HEK293T (cell line): ENCODE measurements around the gene CFAP92.
"Not testable (repeated sequence)": the region's sequence is repeated elsewhere in the genome, so short reads cannot be mapped to it uniquely, and the experiment has no call there.

Experiments used
- CTCF ChIA-PET: fragments of 350-600 bp; formaldehyde crosslinking; extraction: SDS; loops from one replicate; lab custom pipeline; 2021; ENCODE audit warnings: antibody characterized with exemption, inconsistent platforms; lab: Yijun Ruan, JAX
- POLR2A ChIA-PET: fragments of 350-600 bp; formaldehyde crosslinking; extraction: SDS; loops from one replicate; lab custom pipeline; 2020; ENCODE audit warnings: antibody characterized with exemption, inconsistent platforms; lab: Yijun Ruan, JAX
- DNase-seq: peaks from one replicate; pipeline ENCODE4 v3.0.0; 2012; ENCODE audit warnings: mixed read lengths; ENCODE audit errors: extremely low spot score
- ARNT ChIP-seq: fragments of 450-650 bp; IDR thresholded peaks from 2 replicates; pipeline ENCODE4 v1.6.1; 2017; ENCODE audit warnings: mild to moderate bottlenecking
- BHLHE40 ChIP-seq: fragments of 450-650 bp; IDR thresholded peaks from 2 replicates; pipeline ENCODE4 v1.6.1; 2016; ENCODE audit warnings: mild to moderate bottlenecking, moderate library complexity, borderline replicate concordance
- CTBP1 ChIP-seq: fragments of 450-650 bp; IDR thresholded peaks from 2 replicates; pipeline ENCODE4 v1.6.1; 2016; ENCODE audit warnings: borderline replicate concordance
- ELF4 ChIP-seq: fragments of 450-650 bp; IDR thresholded peaks from 2 replicates; pipeline ENCODE4 v1.6.1; 2017; ENCODE audit warnings: antibody characterized with exemption
- FOXA1 ChIP-seq: fragments of 450-650 bp; IDR thresholded peaks from 2 replicates; pipeline ENCODE4 v1.6.1; 2016; ENCODE audit warnings: mild to moderate bottlenecking
- FOXK2 ChIP-seq: fragments of 450-650 bp; IDR thresholded peaks from 2 replicates; pipeline ENCODE4 v1.6.1; 2016; ENCODE audit warnings: mild to moderate bottlenecking
- FOXM1 ChIP-seq: fragments of 450-650 bp; IDR thresholded peaks from 2 replicates; pipeline ENCODE4 v1.6.1; 2017; ENCODE audit warnings: mild to moderate bottlenecking, borderline replicate concordance
- HDGF ChIP-seq: fragments of 450-650 bp; IDR thresholded peaks from 2 replicates; pipeline ENCODE4 v1.6.1; 2017; ENCODE audit warnings: antibody characterized with exemption, borderline replicate concordance
- L3MBTL2 ChIP-seq: fragments of 450-650 bp; conservative IDR thresholded peaks from 2 replicates; pipeline ENCODE4 v1.6.1; 2016; ENCODE audit warnings: mild to moderate bottlenecking
- LEF1 ChIP-seq: fragments of 450-650 bp; IDR thresholded peaks from 2 replicates; pipeline ENCODE4 v1.6.1; 2017; ENCODE audit warnings: mild to moderate bottlenecking, borderline replicate concordance
- NFRKB ChIP-seq: fragments of 450-650 bp; IDR thresholded peaks from 2 replicates; pipeline ENCODE4 v1.6.1; 2016; ENCODE audit warnings: mild to moderate bottlenecking, moderate library complexity
- PKNOX1 ChIP-seq: fragments of 450-650 bp; IDR thresholded peaks from 2 replicates; pipeline ENCODE4 v1.6.1; 2016
- SP1 ChIP-seq: fragments of 450-650 bp; IDR thresholded peaks from 2 replicates; pipeline ENCODE4 v1.6.1; 2017
- SUZ12 ChIP-seq: fragments of 450-650 bp; IDR thresholded peaks from 2 replicates; pipeline ENCODE4 v1.6.1; 2016; ENCODE audit warnings: mild to moderate bottlenecking
- TARDBP ChIP-seq: fragments of 450-650 bp; IDR thresholded peaks from 2 replicates; pipeline ENCODE4 v1.6.1; 2016
- ZNF384 ChIP-seq: fragments of 450-650 bp; IDR thresholded peaks from 2 replicates; pipeline ENCODE4 v1.6.1; 2016

The CFAP92 gene

GRCh38 chr3:128933213-128933921, 60.5 kb downstream of the CFAP92 start:
- no peak for TF ChIP-seq L3MBTL2
- no peak for TF ChIP-seq FOXK2
- TF ChIP-seq ELF4 = no peak
- TF ChIP-seq SUZ12 = no peak
- TF ChIP-seq PKNOX1 = no peak
- TF ChIP-seq FOXM1 = no peak
- TF ChIP-seq HDGF = no peak
- TF ChIP-seq NFRKB = no peak
- TF ChIP-seq SP1 = no peak
- no peak for DNase-seq
- ChIA-PET POLR2A (interaction anchor here (1.5 kb wide), 1 partner anchor 54 kb away, joined by 3 read pairs; the partner anchor contains the start of gene ACAD9), CTCF (no interaction called here)

DNA sequence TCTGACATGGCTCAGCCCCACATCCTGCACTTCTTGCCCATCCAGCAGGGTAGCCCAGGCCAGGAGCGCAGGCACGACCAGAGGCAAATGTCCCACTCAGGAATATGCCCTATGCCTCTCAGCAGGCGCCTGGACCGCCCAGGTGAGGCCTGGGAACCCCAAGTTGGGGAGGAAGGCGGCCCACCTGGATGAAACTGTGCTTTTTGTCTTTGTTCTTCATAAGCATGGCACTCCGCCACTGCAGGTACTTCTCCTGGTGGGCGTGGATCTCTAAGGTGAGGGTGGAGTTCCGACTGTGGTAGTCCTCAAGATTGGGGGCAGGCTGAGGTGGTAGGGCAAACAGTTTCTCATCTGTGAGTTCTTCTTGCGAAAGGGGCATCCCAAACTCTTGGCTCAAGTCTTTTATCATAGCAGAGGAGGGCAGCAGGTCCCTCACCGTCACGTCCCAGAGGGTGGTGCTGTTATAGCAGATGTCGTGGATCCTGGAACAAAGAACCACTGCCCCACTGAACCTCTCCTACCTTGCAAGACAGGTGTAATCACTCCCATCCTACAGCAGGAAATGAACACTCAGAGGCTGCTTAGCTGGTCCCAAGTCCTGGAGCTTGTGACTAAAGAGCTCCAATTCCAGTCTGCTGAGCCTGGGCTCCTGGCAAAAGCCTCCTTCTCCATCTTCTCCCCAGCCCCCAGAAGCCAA, 61.2 kb downstream of the CFAP92 start:
- CTCF ChIA-PET = no interaction called here

DNA sequence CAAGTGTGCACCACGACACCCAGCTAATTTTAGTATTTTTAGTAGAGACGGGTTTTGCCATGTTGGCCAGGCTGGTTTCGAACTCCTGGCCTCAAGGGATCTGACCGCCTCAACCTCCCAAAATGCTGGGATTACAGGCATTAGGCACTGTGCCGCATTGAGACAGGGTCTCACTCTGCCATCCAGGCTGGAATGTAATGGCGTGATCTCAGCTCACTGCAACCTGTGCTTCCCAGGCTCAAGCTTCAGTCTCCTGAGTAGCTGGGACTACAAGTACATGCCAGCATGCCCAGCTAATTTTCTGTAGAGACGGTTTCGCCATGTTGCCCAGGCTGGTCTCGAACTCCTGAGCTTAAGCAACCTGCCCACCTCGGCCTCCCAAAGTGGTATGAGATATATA, 62.8 kb downstream of the CFAP92 start:
- TF ChIP-seq PKNOX1 (no peak), ELF4 (no peak), SP1 (no peak), FOXK2 (no peak), FOXA1 (no peak), SUZ12 (no peak), TARDBP (no peak), LEF1 (no peak)
- POLR2A ChIA-PET = no interaction called here
- CTCF ChIA-PET = no interaction called here
- DNase-seq = no peak

More for the DNA sequence above, 61.2 kb downstream of the CFAP92 start:
- POLR2A ChIA-PET = no interaction called here
- TF ChIP-seq LEF1 = no peak
- no peak for TF ChIP-seq BHLHE40
- no peak for TF ChIP-seq L3MBTL2
- no peak for TF ChIP-seq ELF4
- no peak for TF ChIP-seq HDGF
- TF ChIP-seq SUZ12 = no peak
- TF ChIP-seq SP1 = no peak
- TF ChIP-seq NFRKB = no peak
- DNase-seq = no peak

DNA sequence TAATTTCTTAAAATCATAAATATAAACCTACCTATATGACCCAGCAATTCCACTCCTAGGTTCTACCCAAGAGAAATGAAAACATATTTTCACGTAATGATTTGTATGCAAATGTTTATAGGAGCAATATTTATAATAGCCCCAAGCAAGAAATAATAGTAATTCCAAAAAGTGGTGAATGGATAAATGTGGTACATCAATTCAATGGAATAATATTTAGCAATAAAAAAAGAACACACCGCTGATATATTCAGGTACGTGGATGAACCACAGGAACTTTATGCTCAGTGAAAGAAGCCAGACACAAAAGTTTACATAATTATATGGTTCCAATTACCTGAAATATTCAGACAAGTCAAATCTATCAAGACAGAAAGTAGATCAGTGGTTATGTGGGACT, 64.5 kb downstream of the CFAP92 start:
- DNase-seq = no peak
- CTCF ChIA-PET = no interaction called here
- no peak for TF ChIP-seq TARDBP
- no peak for TF ChIP-seq FOXM1
- no peak for TF ChIP-seq FOXA1
- TF ChIP-seq SUZ12 = no peak
- no peak for TF ChIP-seq PKNOX1
- TF ChIP-seq CTBP1 = no peak
- no peak for TF ChIP-seq LEF1
- POLR2A ChIA-PET = no interaction called here

DNA sequence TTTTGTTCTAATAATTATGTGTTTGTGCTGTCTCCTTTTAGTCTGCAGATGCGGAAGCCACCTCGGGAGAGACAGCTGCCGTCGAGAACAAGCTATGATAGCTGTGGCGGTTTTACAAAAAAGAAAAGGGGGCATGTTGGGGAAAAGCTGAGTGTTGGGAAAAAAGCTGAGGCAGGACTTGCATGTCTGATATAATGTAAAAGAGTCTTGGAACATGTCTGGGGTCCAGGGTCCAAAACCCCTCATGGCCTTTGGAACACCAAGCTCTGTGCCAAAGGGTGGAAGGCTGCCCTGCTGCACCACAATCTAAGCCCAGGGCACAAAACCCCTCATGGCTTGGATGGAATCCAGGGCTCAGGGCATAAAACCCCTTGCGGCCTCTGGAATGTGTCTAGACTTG, 69.9 kb downstream of the CFAP92 start:
- DNase-seq, POLR2A ChIA-PET: not testable (repeated sequence)
- CTCF ChIA-PET = interaction anchor here (1.0 kb wide), 1 partner anchor 11 kb away, joined by 3 read pairs; no protein-coding TSS in a partner anchor

- ChIA-PET CTCF (interaction anchor here (1.0 kb wide), 1 partner anchor 12 kb away, joined by 3 read pairs; no protein-coding TSS in a partner anchor), POLR2A (interaction anchor here (1.3 kb wide), 1 partner anchor 45 kb away, joined by 4 read pairs; the partner anchor contains the start of gene ACAD9)
- DNase-seq = no peak
- TF ChIP-seq HDGF = no peak
- no peak for TF ChIP-seq FOXK2
- TF ChIP-seq ARNT = no peak
- no peak for TF ChIP-seq PKNOX1
- TF ChIP-seq SP1 = no peak
- TF ChIP-seq FOXA1 = no peak
- no peak for TF ChIP-seq ELF4
- no peak for TF ChIP-seq BHLHE40
- no peak for TF ChIP-seq FOXM1
- TF ChIP-seq CTBP1 = no peak
- no peak for TF ChIP-seq ZNF384
- TF ChIP-seq NFRKB = no peak
- no peak for TF ChIP-seq LEF1
- no peak for TF ChIP-seq SUZ12
These were observed 70.3 kb downstream of the CFAP92 start for GRCh38 chr3:128923576-128923975.
